A549 (cell line): ENCODE data around the gene POLR2E.

Source experiments
- BCL3 ChIP-seq: fragments of >200 bp; sonication (Bioruptor Twin); formaldehyde crosslinking; IDR thresholded peaks from 3 replicates; pipeline ENCODE4 v1.6.1; 2016
- CBX2 ChIP-seq: fragments of 200-600 bp; sonication (generic); IDR thresholded peaks from 2 replicates; pipeline ENCODE4 v1.6.1; 2016; ENCODE audit warnings: low read depth, mild to moderate bottlenecking, borderline replicate concordance
- EP300 ChIP-seq, 2 experiments: fragments of >200 bp; sonication (Bioruptor Twin); formaldehyde crosslinking; IDR thresholded peaks; 2 replicates in 1 of 2; 3 replicates in 1 of 2; pipeline ENCODE4 v1.6.1; 2016 to 2017
- HMGXB4 ChIP-seq: fragments of 250-450 bp; sonication (Bioruptor Pico); IDR thresholded peaks from 2 replicates; pipeline ENCODE4 v1.5.0; 2021; ENCODE audit warnings: mild to moderate bottlenecking, moderate library complexity, borderline replicate concordance
- JUN ChIP-seq, 2 experiments: fragments of >200 bp; sonication (Bioruptor Twin); formaldehyde crosslinking; IDR thresholded peaks; 2 replicates in 1 of 2; 3 replicates in 1 of 2; pipeline ENCODE4 v1.6.1; 2016 to 2017
- MAZ ChIP-seq: fragments of 150-350 bp; IDR thresholded peaks from 2 replicates; pipeline ENCODE4 v1.6.1; 2014; ENCODE audit warnings: antibody characterized with exemption, low read depth, low read length, borderline replicate concordance
- PHF8 ChIP-seq: fragments of 200-600 bp; sonication (generic); IDR thresholded peaks from 2 replicates; pipeline ENCODE4 v1.6.1; 2016; ENCODE audit warnings: low read depth, mild to moderate bottlenecking, antibody characterized with exemption, moderate library complexity, borderline replicate concordance
- POLR2AphosphoS2 ChIP-seq: conservative IDR thresholded peaks from 2 replicates; pipeline ENCODE4 v1.6.1; 2012; ENCODE audit warnings: low read length, improper control_type of control experiment, inconsistent platforms
- RCOR1 ChIP-seq: fragments of 150-350 bp; IDR thresholded peaks from 2 replicates; pipeline ENCODE4 v1.6.1; 2014; ENCODE audit warnings: antibody characterized with exemption, low read length, low read depth

- TF ChIP-seq POLR2AphosphoS2 (no peak), MAZ (no peak), HMGXB4 (CRISPR knock-in tag) (no peak), JUN (IDR thresholded peaks at IDR 0.05) (no peak), RCOR1 (no peak), PHF8 (no peak), EP300 (IDR thresholded peaks at IDR 0.05) (no peak), BCL3 (no peak), CBX2 (no peak)
Observed at GRCh38 chr19:1086613-1087012, 8.6 kb downstream of the POLR2E start.
